ENCODE data around the gene EXOC5.
"Not testable (repeated sequence)": the region's sequence is repeated elsewhere in the genome, so short reads cannot be mapped to it uniquely, and the experiment has no call there.

Gene EXOC5

GRCh38 chr14:57268161-57269069 is at the start of gene EXOC5, which contains the start of gene AP5M1:
EXOC5 (minus strand) TSS chr14:57268905; CDS start chr14:57268648, 257 bp downstream.
AP5M1 (plus strand) TSS chr14:57268971; CDS start chr14:57269315, 344 bp downstream.
- peak; percentile 97 for DNase-seq

- peak; percentile 85 for DNase-seq
Measured at GRCh38 chr14:57317248-57317833, 48.6 kb upstream of the EXOC5 start.

GRCh38 chr14:57314396-57315089 is 45.8 kb upstream of the EXOC5 start:
- DNase-seq = no peak

GRCh38 chr14:57302883-57303282 is 34.2 kb upstream of the EXOC5 start:
- DNase-seq = no peak

GRCh38 chr14:57299511-57299910 is 30.8 kb upstream of the EXOC5 start:
- DNase-seq = no peak

- DNase-seq = no peak
Measured at GRCh38 chr14:57297852-57298251, 29.1 kb upstream of the EXOC5 start.

GRCh38 chr14:57295239-57295638 is 26.5 kb upstream of the EXOC5 start:
- no peak for DNase-seq

- no peak for DNase-seq
Measured at GRCh38 chr14:57293866-57294837, 25.4 kb upstream of the EXOC5 start.

GRCh38 chr14:57291692-57292647 is 23.3 kb upstream of the EXOC5 start:
- no peak for DNase-seq

- DNase-seq = no peak
Measured at GRCh38 chr14:57290751-57291150, 22.0 kb upstream of the EXOC5 start.

GRCh38 chr14:57287745-57288144 is 19.0 kb upstream of the EXOC5 start:
- DNase-seq = no peak

- DNase-seq = no peak
Measured at GRCh38 chr14:57277062-57277461, 8.4 kb upstream of the EXOC5 start.

- no peak for DNase-seq
Measured at GRCh38 chr14:57275023-57275664, 6.4 kb upstream of the EXOC5 start.

GRCh38 chr14:57274551-57274950 is 5.8 kb upstream of the EXOC5 start:
- DNase-seq = no peak

- no peak for DNase-seq
Measured at GRCh38 chr14:57273236-57273635, 4.5 kb upstream of the EXOC5 start.

GRCh38 chr14:57266065-57266464 is 2.6 kb downstream of the EXOC5 start:
- DNase-seq = no peak

GRCh38 chr14:57262117-57262516 is 6.6 kb downstream of the EXOC5 start:
- no peak for DNase-seq

GRCh38 chr14:57261604-57262003 is 7.1 kb downstream of the EXOC5 start:
- no peak for DNase-seq

GRCh38 chr14:57259672-57260071 is 9.0 kb downstream of the EXOC5 start:
- no peak for DNase-seq

GRCh38 chr14:57258221-57258620 is 10.5 kb downstream of the EXOC5 start:
- DNase-seq = not testable (repeated sequence)

GRCh38 chr14:57254884-57255283 is 13.8 kb downstream of the EXOC5 start:
- DNase-seq = no peak

All from activated effector memory CD4-positive, alpha-beta T cell treated with anti-CD3 and anti-CD28 coated beads, Interleukin-2, amount 50 U/mL, for 16 hours (primary cell).